GM18519 (cell line): ENCODE measurements around the gene ACAP3.
A peak's percentile ranks its signal among the peaks of the same experiment; 100 is the strongest.

Source experiments
- ATAC-seq: cut with Tn5 transposase; IDR thresholded peaks from one replicate; pipeline ENCODE4 v1.9.1; 2021; ENCODE audit warnings: mild to moderate bottlenecking, moderate library complexity; ENCODE audit not compliant: unreplicated experiment, low FRiP score

Gene ACAP3

DNA sequence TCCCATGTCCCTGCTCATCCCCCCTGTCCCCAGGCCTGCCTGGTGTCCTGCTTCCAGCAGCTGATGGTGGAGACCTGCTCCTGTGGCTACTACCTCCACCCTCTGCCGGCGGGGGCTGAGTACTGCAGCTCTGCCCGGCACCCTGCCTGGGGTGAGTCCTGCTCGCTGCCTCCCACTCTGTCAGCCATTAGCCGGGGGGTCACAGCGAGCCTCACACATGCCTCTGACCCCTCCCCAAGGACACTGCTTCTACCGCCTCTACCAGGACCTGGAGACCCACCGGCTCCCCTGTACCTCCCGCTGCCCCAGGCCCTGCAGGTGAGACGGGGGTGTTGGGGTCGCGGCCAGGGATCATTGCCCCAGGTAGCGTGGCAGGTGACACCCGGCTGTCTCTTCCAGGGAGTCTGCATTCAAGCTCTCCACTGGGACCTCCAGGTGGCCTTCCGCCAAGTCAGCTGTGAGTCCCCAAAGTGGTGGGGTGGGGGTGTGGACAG lies 17.4 kb downstream of the ACAP3 start:
- ATAC-seq: no peak

DNA sequence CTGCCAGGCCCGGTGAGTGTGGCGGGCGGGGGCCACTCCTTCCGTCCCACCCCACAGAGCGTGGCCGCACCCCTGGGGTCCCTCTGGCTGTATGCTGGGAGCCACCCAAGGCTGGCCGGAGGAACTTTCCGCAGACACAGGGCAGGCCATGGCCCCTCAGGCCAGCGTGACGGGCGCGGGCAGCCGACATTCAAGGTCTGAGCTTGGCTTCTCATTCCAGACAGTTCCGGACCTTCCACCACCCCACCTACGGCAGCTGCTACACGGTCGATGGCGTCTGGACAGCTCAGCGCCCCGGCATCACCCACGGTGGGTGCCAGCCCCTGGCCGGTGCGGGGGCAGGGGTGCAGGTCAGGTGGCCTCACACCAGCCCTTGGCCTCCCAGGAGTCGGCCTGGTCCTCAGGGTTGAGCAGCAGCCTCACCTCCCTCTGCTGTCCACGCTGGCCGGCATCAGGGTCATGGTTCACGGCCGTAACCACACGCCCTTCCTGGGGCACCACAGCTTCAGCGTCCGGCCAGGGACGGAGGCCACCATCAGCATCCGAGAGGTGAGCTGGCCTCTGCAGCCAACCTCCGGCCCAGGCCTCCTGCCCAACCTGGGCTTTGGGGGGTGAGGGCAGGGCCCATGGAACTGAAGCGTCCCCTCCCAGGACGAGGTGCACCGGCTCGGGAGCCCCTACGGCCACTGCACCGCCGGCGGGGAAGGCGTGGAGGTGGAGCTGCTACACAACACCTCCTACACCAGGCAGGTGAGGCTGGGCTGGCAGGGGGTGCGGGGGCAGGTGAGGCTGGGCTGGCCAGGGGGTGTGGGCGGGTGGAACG lies 20.2 kb downstream of the ACAP3 start:
- no peak for ATAC-seq

DNA sequence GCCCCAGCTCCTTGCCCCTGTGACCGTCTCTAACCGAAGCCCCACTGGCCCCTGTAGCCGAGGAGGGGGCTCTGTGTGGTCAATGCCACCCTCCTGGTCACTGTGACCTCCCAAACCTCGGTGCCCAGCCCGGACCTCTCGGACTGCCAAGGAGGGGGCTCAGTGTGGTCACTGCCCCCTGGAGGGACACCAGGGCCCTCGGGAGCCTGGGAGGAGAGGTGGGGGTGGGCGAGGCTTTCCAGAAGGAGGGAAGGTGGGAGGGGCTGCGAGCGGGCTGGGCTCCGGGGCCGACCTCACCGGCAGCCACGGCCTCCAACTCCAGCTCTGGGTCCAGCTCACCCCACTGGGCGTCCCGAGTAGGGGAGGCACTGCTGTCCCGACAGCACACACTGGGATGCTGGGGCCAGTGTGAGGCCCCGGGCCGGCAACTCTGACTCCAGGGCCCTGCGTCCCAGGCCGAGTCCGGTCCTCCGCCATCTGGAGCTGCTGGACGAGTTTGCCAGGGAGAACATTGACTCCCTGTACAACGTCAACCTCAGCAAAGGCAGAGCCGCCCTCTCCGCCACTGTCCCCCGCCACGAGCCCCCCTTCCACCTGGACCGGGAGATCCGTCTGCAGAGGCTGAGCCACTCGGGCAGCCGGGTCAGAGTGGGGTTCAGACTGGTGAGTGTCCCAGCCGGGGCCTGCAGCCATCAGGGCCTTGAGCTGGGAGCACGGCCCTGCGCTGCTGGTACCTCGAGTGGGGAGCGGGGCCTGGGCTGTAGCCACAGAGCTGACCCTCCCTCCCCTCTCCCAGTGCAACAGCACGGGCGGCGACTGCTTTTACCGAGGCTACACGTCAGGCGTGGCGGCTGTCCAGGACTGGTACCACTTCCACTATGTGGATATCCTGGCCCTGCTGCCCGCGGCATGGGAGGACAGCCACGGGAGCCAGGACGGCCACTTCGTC lies 21.1 kb downstream of the ACAP3 start:
- ATAC-seq: no peak

- no peak for ATAC-seq
Observed at GRCh38 chr1:1285611-1286311, 22.0 kb downstream of the ACAP3 start.

DNA sequence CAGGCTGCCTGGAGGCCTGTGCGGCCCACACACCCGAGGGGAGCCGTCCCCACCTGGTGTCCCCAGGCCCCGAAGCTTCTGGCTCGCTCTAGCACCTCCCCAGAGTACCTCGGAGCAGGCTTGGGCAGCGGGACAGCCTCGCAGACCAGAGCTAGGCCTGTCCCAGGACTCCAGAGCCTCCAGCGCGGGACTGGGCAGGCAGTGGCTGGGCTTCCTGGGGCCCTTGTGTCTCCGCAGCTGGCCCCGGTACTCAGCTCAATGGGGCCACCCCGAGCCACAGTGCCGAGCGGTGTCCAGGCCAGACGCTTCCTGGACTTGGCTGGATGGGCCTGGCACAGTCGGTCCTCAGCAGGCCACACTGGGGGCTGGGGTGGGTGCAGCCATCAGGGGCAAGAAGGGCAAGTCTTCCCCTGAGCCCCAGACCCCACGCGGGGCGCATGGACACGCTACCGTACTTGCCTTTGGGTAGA lies 22.6 kb downstream of the ACAP3 start:
- no peak for ATAC-seq

DNA sequence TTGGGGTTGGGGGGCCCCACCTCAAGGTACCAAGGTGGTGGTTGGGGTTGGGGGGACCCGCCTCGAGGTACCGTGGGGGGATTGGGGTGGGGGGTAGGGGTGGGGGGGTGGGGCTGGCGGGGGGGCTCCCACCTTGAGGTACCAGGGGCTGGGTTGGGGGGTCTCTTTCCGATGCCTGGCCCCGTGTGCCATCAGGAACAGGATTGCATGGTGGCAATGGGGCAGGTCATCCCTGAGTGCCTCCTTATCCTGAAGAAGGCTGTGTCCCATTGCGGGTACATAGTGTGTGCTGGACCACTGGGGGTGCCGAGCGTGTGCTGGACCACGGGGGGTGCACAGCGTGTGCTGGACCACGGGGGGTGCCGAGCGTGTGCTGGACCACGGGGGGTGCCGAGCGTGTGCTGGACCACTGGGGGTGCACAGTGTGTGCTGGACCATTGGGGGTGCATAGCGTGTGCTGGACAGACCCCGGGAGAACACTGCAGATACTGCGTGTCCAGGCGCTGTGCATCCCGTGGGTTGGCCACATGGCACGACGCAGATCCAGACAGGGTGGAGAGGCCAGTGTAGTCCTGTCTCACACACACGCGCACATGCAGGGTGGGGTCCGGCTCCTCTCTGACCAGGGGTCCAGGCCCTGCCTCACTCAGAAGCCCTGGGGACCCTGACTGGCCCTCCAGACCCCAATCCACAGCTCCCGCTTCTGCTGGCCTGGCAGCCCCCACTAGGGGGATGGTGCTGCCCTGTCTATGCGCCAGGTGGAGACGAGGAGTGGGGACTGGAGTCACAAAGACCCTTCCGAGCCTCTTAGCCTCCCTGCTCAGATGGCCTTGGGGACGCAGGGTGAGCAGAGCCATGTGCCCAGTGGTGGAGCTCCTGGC lies 23.3 kb downstream of the ACAP3 start:
- ATAC-seq: no peak

DNA sequence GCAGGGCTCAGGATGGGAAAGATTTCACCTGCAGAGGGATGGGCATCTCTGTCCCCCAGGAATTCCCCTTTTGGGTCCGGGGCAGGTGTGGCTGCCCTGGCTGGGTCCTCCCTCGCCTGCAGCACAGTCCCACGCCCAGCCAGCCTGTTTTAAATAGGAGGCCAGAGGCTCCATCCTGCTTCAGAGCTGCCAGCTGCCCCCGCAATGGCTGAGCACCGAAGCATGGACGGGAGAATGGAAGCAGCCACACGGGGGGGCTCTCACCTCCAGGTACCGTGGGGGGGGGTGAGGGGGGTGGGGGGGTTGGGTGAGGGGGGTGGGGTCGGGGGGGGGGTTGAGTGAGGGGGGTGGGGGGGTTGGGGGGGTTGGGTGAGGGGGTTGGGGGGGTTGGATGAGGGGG lies 23.9 kb downstream of the ACAP3 start:
- no peak for ATAC-seq

- ATAC-seq: no peak
Observed at GRCh38 chr1:1282998-1283397, 24.7 kb downstream of the ACAP3 start.

GRCh38 chr1:1281533-1282321 lies 26.0 kb downstream of the ACAP3 start:
- ATAC-seq: no peak

DNA sequence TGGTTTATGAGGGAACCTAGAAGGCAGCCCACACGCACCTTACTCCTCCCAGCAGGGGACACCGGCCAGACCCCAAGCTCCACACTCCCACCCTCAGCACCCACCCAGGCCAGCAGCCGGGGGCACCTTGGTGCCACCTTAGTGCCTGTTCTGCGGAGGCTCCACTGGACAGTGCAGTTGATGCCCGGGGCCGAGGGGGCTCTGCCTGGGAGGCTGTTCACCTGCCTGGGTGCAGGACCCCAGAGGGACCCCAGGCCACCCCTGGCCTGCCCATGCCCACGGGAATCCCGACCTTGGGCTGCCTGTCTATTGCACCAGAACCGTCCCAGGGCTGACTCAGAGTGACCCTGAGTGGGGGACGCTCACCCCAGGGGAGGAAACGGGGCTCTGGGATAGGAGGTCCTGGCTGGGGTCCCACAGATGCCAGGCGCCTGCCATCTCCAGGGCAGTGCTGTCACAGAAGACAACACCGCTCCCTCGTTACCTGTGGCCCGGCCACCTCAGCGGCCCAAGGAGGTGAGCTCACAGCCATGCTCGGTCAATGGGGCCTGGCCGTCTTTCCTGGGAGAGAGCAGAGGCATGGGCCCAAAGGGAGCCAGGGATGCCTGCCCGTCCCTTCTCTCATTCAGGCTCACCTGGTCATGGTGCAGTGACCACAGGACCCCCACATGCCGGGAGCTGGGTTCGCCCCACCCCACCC lies 26.8 kb downstream of the ACAP3 start:
- ATAC-seq: no peak

DNA sequence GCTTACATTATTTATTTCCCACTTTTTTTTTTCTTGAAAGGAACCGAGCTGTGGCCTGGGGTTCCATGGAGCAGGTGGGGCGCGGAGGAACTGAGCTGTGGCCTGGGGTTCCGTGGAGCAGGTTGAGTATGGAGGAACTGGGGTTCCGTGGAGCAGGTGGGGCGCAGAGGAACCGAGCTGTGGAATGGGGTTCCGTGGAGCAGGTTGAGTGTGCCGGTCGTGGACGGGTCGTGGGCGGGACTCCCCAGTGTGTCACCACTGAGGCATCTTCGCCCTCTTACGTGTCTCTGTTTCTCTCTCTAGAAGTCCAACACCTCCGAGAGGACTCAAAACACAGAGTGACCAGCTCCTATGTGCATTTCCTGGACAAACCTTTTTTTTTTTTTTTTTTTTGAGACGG lies 28.7 kb downstream of the ACAP3 start:
- ATAC-seq: no peak

DNA sequence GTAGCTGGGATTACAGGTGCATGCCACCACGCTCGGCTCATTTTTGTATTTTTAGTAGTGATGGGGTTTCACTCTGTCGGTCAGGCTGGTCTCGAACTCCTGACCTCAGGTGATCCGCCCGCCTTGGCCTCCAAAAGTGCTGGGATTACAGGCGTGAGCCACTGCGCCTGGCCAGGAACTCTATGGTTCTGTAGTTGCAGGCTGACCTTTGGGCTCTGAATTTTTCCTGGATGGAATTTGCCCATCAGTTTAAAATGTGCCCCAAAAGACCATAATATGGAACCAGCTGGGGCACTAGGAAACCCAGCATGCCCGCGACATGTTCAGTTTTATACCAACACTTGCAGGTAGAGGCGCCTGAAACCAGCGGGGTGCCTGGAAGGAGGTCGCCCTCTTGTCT lies 29.1 kb downstream of the ACAP3 start:
- no peak for ATAC-seq

GRCh38 chr1:1275836-1276235 lies 31.9 kb downstream of the ACAP3 start:
- no peak for ATAC-seq

GRCh38 chr1:1274931-1275431 lies 32.7 kb downstream of the ACAP3 start:
- ATAC-seq: no peak

- ATAC-seq: no peak
Observed at GRCh38 chr1:1274299-1274930, 33.3 kb downstream of the ACAP3 start.

DNA sequence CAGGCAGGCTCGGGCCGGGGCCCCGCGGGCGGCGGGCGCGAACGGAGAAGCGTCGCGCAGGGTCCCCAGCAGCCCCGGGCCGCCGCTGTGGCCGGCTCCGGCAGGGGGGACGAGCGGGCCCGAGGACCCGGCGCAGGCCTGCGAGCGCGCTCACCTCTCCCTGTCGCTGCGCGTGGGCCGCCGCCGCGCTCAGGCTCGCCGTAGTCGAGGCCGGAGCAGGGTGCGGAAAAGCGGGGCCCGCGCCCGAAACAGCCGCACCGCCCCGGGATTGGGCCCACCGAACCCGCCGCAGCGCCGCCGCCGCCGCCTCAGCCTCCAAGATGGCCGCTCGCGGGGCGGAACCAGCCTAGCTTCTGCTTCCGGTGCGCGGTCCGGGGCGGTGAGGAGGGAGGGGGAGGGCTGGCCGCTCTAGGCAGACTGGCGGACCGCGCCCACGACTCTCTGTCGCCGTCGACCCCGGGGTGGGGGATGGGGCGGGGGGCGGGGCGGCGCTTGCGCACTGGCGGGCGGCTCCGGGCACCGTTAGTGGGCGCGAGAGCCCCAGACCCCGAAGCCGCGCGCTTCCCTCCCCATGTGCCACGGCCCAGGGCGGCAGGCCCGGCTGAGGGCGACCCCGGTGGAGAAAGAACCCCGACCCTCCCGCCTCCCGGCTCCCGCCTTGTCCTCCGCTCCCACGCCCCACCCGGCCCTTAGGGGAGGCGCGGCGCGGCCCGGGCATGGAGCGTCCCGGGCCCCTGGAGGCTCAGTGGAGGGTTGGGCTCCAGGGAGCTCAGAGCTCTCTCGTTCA lies 34.0 kb downstream of the ACAP3 start, which contains the start of gene UBE2J2:
TSS of gene UBE2J2 (minus strand) at position 343 of the 787 bp plus-strand sequence. CDS start 5,862 bp downstream, outside the sequence.
- peak; percentile 37 for ATAC-seq

DNA sequence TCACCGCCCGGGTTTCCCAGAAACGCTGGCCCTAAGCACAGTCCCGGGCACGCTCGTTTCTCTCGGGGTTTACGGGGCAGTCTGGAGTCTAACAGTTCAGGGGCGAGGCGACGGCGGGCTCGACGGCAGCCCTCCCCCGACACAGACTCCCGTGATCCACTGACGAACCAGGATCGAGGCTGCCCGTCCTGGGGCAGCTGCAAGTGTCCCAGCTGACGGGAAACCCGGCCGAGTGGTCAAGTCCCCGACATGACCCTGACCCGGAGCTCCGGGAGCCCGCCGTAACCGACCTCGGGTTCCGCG lies 34.6 kb downstream of the ACAP3 start:
- ATAC-seq: peak; percentile 10
